Testis (tissue), 3 donors: ENCODE measurements around the gene ABAT. TPM values are rescaled to one million over a fixed set of nuclear protein-coding genes. Genes with fewer than 3 reads are reported as not detected.
"Not testable (repeated sequence)": the region's sequence is repeated elsewhere in the genome, so short reads cannot be mapped to it uniquely, and the experiment has no call there.

ENCODE experiments used
- DNase-seq: peaks from one replicate; pipeline ENCODE4 v3.0.0-alpha.2; 2019
- H3K27ac ChIP-seq, 2 donors: fragments of 200-600 bp; sonication (generic); one replicate each; pipeline ENCODE4 v1.5.1; 2019
- H3K27me3 ChIP-seq: fragments of 200-600 bp; sonication (generic); one replicate; pipeline ENCODE4 v1.5.1; 2019
- H3K36me3 ChIP-seq: fragments of 200-600 bp; sonication (generic); one replicate; pipeline ENCODE4 v1.5.1; 2017; ENCODE audit warnings: low read depth; ENCODE audit errors: missing control alignments
- H3K4me1 ChIP-seq: fragments of 200-600 bp; sonication (generic); one replicate; pipeline ENCODE4 v1.5.1; 2019
- H3K4me3 ChIP-seq, 2 donors: fragments of 200-600 bp; sonication (generic); one replicate each; pipeline ENCODE4 v1.5.1; 2017 to 2019
- H3K9me3 ChIP-seq: fragments of 200-600 bp; sonication (generic); one replicate; pipeline ENCODE4 v1.5.1; 2017
- POLR2A ChIP-seq: fragments of 450-650 bp; IDR thresholded peaks from one replicate; pipeline ENCODE4 v1.6.1; 2017; ENCODE audit warnings: antibody characterized with exemption, mild to moderate bottlenecking, moderate library complexity
- WGBS, 2 donors: methylation state at CpG; one replicate each; pipeline ENCODE4 v1.1.5; 2018; 5-methylcytosine and 5-hydroxymethylcytosine counted together
- intact Hi-C: fragments of 100-400 bp; cut with DNase I; formaldehyde crosslinking; loops from one replicate; pipeline ENCODE4 v1.15.1; 2023; ENCODE audit warnings: low total_unique reads
- polyA plus RNA-seq: library from polyadenylated mRNA; stranded (reverse); fragments of 350-450 nt; fragmentation: Illumina TruSeq; extraction: RNeasy Lipid Tissue Mini Kit (QIAGEN cat#74804); gene quantifications from one replicate; pipeline ENCODE4 v1.2.3, GENCODE V29; 2014; ENCODE audit warnings: low read depth, low replicate concordance; ENCODE audit not compliant: insufficient read depth
- total RNA-seq, 2 donors: library from RNA; depleted of rRNA; stranded (reverse); fragments of >200 nt; gene quantifications; one replicate each; pipeline ENCODE4 v1.2.3, GENCODE V29; 2016
- TF ChIP-seq, protein P1 (sequence below), 3 experiments: fragments of 450-650 bp in 2 of 3; fragments of 200-600 bp in 1 of 3; sonication (generic) in 1 of 3; IDR thresholded peaks; one replicate each; pipeline ENCODE4 v1.5.1; 2016 to 2019; ENCODE audit warnings: antibody characterized with exemption in 3 of 3, mild to moderate bottlenecking in 2 of 3, moderate library complexity in 1 of 3

Gene ABAT
- total and polyA plus RNA-seq, 3 donors from 2014 or later, result 25.3 to 108 (median 71.7) TPM

GRCh38 chr16:8801701-8802100 is 127.3 kb downstream of the ABAT start:
- H3K27ac ChIP-seq, result no peak overlapping the region
- peaks cover 15% of the 10 kb centered on the region for H3K4me1 ChIP-seq
- H3K27me3 ChIP-seq, result no peaks in the 10 kb centered on the region
- 90 to 93% methylated on average over 4 of the region's 4 CpGs for WGBS, 2 donors
- H3K9me3 ChIP-seq, result no peaks in the 10 kb centered on the region
- no peak for TF ChIP-seq POLR2A
- TF ChIP-seq, protein P1, sequence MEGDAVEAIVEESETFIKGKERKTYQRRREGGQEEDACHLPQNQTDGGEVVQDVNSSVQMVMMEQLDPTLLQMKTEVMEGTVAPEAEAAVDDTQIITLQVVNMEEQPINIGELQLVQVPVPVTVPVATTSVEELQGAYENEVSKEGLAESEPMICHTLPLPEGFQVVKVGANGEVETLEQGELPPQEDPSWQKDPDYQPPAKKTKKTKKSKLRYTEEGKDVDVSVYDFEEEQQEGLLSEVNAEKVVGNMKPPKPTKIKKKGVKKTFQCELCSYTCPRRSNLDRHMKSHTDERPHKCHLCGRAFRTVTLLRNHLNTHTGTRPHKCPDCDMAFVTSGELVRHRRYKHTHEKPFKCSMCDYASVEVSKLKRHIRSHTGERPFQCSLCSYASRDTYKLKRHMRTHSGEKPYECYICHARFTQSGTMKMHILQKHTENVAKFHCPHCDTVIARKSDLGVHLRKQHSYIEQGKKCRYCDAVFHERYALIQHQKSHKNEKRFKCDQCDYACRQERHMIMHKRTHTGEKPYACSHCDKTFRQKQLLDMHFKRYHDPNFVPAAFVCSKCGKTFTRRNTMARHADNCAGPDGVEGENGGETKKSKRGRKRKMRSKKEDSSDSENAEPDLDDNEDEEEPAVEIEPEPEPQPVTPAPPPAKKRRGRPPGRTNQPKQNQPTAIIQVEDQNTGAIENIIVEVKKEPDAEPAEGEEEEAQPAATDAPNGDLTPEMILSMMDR (IDR thresholded peaks at IDR 0.05), result no peak
- intact Hi-C loops, result no loop called here
- H3K36me3 ChIP-seq, result no peaks in the 10 kb centered on the region
- no peak overlapping the region for H3K4me3 ChIP-seq
- no peak for DNase-seq

- H3K27me3 ChIP-seq, H3K36me3 ChIP-seq, intact Hi-C loops, H3K9me3 ChIP-seq, DNase-seq, H3K4me1 ChIP-seq, H3K4me3 ChIP-seq, H3K27ac ChIP-seq: not testable (repeated sequence)
- whole genome bisulfite sequencing, 2 donors, result 91 to 92% methylated on average over 12 of the region's 12 CpGs
These were observed 129.3 kb downstream of the ABAT start for GRCh38 chr16:8803733-8804132.

DNA sequence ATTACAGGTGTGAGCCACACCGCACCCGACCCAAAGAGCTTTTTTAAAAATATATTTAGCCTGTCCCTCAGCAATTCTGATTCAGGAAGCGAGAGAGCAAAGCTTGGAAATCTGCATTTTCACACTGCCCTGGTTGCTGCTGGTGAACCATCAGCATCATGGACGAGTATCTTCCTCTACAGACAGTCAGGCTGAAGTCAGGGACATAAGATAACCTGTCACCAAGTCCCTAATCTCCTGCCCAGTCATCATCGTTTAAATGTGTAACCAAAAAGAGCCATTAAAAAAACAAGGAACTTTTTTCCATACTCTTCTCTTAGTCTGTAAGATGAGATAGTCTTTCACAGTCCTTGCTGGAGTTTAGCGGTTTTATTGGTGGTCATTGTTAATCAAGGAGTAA is 129.9 kb downstream of the ABAT start:
- Histone ChIP-seq H3K9me3 (no peaks in the 10 kb centered on the region), H3K4me1 (peaks cover 1% of the 10 kb centered on the region), H3K4me3 (no peak overlapping the region), H3K36me3 (no peaks in the 10 kb centered on the region), H3K27me3 (no peaks in the 10 kb centered on the region), H3K27ac (no peak overlapping the region)
- intact Hi-C loops, result no loop called here
- TF ChIP-seq, protein P1 (IDR thresholded peaks at IDR 0.05), result no peak
- TF ChIP-seq POLR2A, result no peak
- 87 to 92% methylated on average over 6 of the region's 6 CpGs for WGBS, 2 donors
- DNase-seq, result no peak

- no peak overlapping the region for H3K4me3 ChIP-seq
- TF ChIP-seq POLR2A, result no peak
- TF ChIP-seq, protein P1 (IDR thresholded peaks at IDR 0.05), result no peak
- no peaks in the 10 kb centered on the region for H3K36me3 ChIP-seq
- no peaks in the 10 kb centered on the region for H3K9me3 ChIP-seq
- no peak for DNase-seq
- no peak overlapping the region for H3K27ac ChIP-seq
- intact Hi-C loops, result no loop called here
- no peaks in the 10 kb centered on the region for H3K27me3 ChIP-seq
- WGBS, 2 donors, result 94% methylated on average over 13 of the region's 13 CpGs
- H3K4me1 ChIP-seq, result no peaks in the 10 kb centered on the region
These were observed 132.0 kb downstream of the ABAT start for GRCh38 chr16:8806272-8806983.

- 88 to 96% methylated on average over 5 of the region's 5 CpGs for WGBS, 2 donors
- H3K36me3 ChIP-seq, result no peaks in the 10 kb centered on the region
- H3K27me3 ChIP-seq, result no peaks in the 10 kb centered on the region
- H3K27ac ChIP-seq, result no peak overlapping the region
- DNase-seq, result no peak
- H3K4me1 ChIP-seq, result no peaks in the 10 kb centered on the region
- H3K9me3 ChIP-seq, result no peaks in the 10 kb centered on the region
- intact Hi-C loops, result no loop called here
- TF ChIP-seq, protein P1 (IDR thresholded peaks at IDR 0.05), result no peak
- no peak for TF ChIP-seq POLR2A
- no peak overlapping the region for H3K4me3 ChIP-seq
These were observed 132.8 kb downstream of the ABAT start for GRCh38 chr16:8807189-8807588.
